Activated effector memory CD4-positive, alpha-beta T cell treated with anti-CD3 and anti-CD28 coated beads, Interleukin-2, amount 50 U/mL, for 16 hours (primary cell): ENCODE measurements around the gene PIK3IP1.

Experiments used
- DNase-seq: peaks from one replicate; pipeline ENCODE4 v3.0.0-alpha.2; 2020

Gene PIK3IP1

GRCh38 chr22:31305194-31305593 lies 12.9 kb upstream of the PIK3IP1 start:
- DNase-seq, result no peak

- no peak for DNase-seq
Measured at GRCh38 chr22:31302537-31302936, 10.2 kb upstream of the PIK3IP1 start.

- no peak for DNase-seq
Measured at GRCh38 chr22:31302006-31302405, 9.7 kb upstream of the PIK3IP1 start.

GRCh38 chr22:31300896-31301295 lies 8.6 kb upstream of the PIK3IP1 start:
- no peak for DNase-seq

- no peak for DNase-seq
Measured at GRCh38 chr22:31295831-31296657, 3.8 kb upstream of the PIK3IP1 start.

- DNase-seq, result no peak
Measured at GRCh38 chr22:31295360-31295759, 3.1 kb upstream of the PIK3IP1 start.

- peak; percentile 69 for DNase-seq
Measured at GRCh38 chr22:31291481-31292235, 630 bp downstream of the PIK3IP1 start.

GRCh38 chr22:31290494-31291471 lies 1.5 kb downstream of the PIK3IP1 start:
- DNase-seq, result peak; percentile 98

GRCh38 chr22:31289344-31289743 lies 2.9 kb downstream of the PIK3IP1 start:
- DNase-seq, result peak; percentile 65

- peak; percentile 61 for DNase-seq
Measured at GRCh38 chr22:31288496-31289240, 3.6 kb downstream of the PIK3IP1 start.

GRCh38 chr22:31287818-31288495 lies 4.3 kb downstream of the PIK3IP1 start:
- peak; percentile 49 for DNase-seq

- peak; percentile 83 for DNase-seq
Measured at GRCh38 chr22:31286360-31287255, 5.7 kb downstream of the PIK3IP1 start.

- peak; percentile 27 for DNase-seq
Measured at GRCh38 chr22:31284281-31285155, 7.8 kb downstream of the PIK3IP1 start.

- peak; percentile 60 for DNase-seq
Measured at GRCh38 chr22:31282748-31283468, 9.4 kb downstream of the PIK3IP1 start.

GRCh38 chr22:31281733-31282132 lies 10.6 kb downstream of the PIK3IP1 start:
- DNase-seq, result peak; percentile 59

- peak; percentile 61 for DNase-seq
Measured at GRCh38 chr22:31279821-31280505, 12.3 kb downstream of the PIK3IP1 start.

GRCh38 chr22:31279327-31279669 lies 13.0 kb downstream of the PIK3IP1 start:
- DNase-seq, result no peak
